HEK293 (cell line): ENCODE measurements around the gene ZNF177.

Source experiments
- ATF2 ChIP-seq: fragments of 450-650 bp; formaldehyde crosslinking; IDR thresholded peaks from 2 replicates; pipeline ENCODE4 v1.5.1; 2016; ENCODE audit warnings: missing biosample characterization, missing genetic modification characterization, low read depth
- CTCF ChIP-seq: fragments of 450-650 bp; formaldehyde crosslinking; IDR thresholded peaks from 2 replicates; pipeline ENCODE4 v1.5.1; 2016; ENCODE audit warnings: missing biosample characterization, missing genetic modification characterization
- ZEB2 ChIP-seq: fragments of 450-650 bp; formaldehyde crosslinking; IDR thresholded peaks from 2 replicates; pipeline ENCODE4 v1.5.1; 2016; ENCODE audit warnings: missing biosample characterization, missing genetic modification characterization
- ZNF133 ChIP-seq: fragments of 450-650 bp; formaldehyde crosslinking; IDR thresholded peaks from 2 replicates; pipeline ENCODE4 v1.5.1; 2016; ENCODE audit warnings: missing biosample characterization, missing genetic modification characterization
- ZNF274 ChIP-seq, 2 experiments: fragments of 200-500 bp in 1 of 2; fragments of 450-650 bp in 1 of 2; sonication (Bioruptor generic) in 1 of 2; formaldehyde crosslinking in 1 of 2; IDR thresholded peaks; 2 replicates each; pipeline versions ENCODE4 v1.5.1 to v1.6.1; 2014 to 2016; ENCODE audit warnings: borderline replicate concordance in 1 of 2, inconsistent platforms in 1 of 2, low read length in 1 of 2, missing biosample characterization in 1 of 2, missing genetic modification characterization in 1 of 2
- ZNF37A ChIP-seq: fragments of 450-650 bp; IDR thresholded peaks from 2 replicates; pipeline ENCODE4 v1.5.1; 2018; ENCODE audit warnings: missing biosample characterization, missing genetic modification characterization
- ZNF391 ChIP-seq: fragments of 450-650 bp; formaldehyde crosslinking; IDR thresholded peaks from 2 replicates; pipeline ENCODE4 v1.5.1; 2016; ENCODE audit warnings: low read depth, missing biosample characterization, missing genetic modification characterization, borderline replicate concordance
- ZNF449 ChIP-seq: fragments of 450-650 bp; formaldehyde crosslinking; IDR thresholded peaks from 2 replicates; pipeline ENCODE4 v1.5.1; 2017; ENCODE audit warnings: missing biosample characterization, mild to moderate bottlenecking, missing genetic modification characterization, moderate library complexity
- ZNF600 ChIP-seq: fragments of 450-650 bp; formaldehyde crosslinking; IDR thresholded peaks from 2 replicates; pipeline ENCODE4 v1.5.1; 2016; ENCODE audit warnings: missing biosample characterization, missing genetic modification characterization
- ZNF747 ChIP-seq: fragments of 450-650 bp; formaldehyde crosslinking; IDR thresholded peaks from 2 replicates; pipeline ENCODE4 v1.5.1; 2016; ENCODE audit warnings: missing biosample characterization, missing genetic modification characterization
- ZNF777 ChIP-seq: fragments of 450-650 bp; formaldehyde crosslinking; IDR thresholded peaks from 2 replicates; pipeline ENCODE4 v1.5.1; 2017; ENCODE audit warnings: missing biosample characterization, missing genetic modification characterization, borderline replicate concordance
- ZSCAN23 ChIP-seq: fragments of 450-650 bp; formaldehyde crosslinking; IDR thresholded peaks from 2 replicates; pipeline ENCODE4 v1.5.1; 2016; ENCODE audit warnings: missing biosample characterization, missing genetic modification characterization

- TF ChIP-seq ZNF274 (IDR thresholded peaks at IDR 0.05; ENCODE audit: low read length) (no peak), ZNF274 (tag by site-specific recombination; IDR thresholded peaks at IDR 0.05; ENCODE audit: borderline replicate concordance) (no peak), ZNF747 (no peak), ZSCAN23 (no peak), ATF2 (no peak), ZNF37A (no peak), CTCF (tag by site-specific recombination) (no peak), ZNF391 (tag by site-specific recombination) (no peak), ZNF600 (no peak), ZNF777 (tag by site-specific recombination) (no peak), ZNF449 (tag by site-specific recombination) (no peak), ZEB2 (tag by site-specific recombination) (no peak), ZNF133 (tag by site-specific recombination) (no peak)
Measured at GRCh38 chr19:9353011-9353410, 9.8 kb upstream of the ZNF177 start.
